GM18951 (cell line): ENCODE measurements around the gene GZMM.

Experiments
- POLR2A ChIP-seq: IDR thresholded peaks from 4 replicates; pipeline ENCODE4 v1.6.1; 2011; ENCODE audit warnings: mild to moderate bottlenecking; ENCODE audit not compliant: insufficient read length, insufficient read depth; ENCODE audit errors: extremely low read depth
- in situ Hi-C: fragments of 300-500 bp; cut with MboI; formaldehyde crosslinking; loops from one replicate; pipeline ENCODE4 v1.12.0; 2022; ENCODE audit warnings: low sequenced_read_pairs, mixed read lengths, inconsistent platforms; ENCODE audit not compliant: unreplicated experiment

Gene GZMM

GRCh38 chr19:547836-548720, 4.2 kb downstream of the GZMM start:
- TF ChIP-seq POLR2A, result no peak
- in situ Hi-C loops, result no loop called here

GRCh38 chr19:548886-549830, 5.3 kb downstream of the GZMM start:
- in situ Hi-C loops, result no loop called here
- no peak for TF ChIP-seq POLR2A

GRCh38 chr19:554817-555216, 11.0 kb downstream of the GZMM start:
- TF ChIP-seq POLR2A, result no peak
- in situ Hi-C loops, result no loop called here

GRCh38 chr19:555474-555808, 11.6 kb downstream of the GZMM start:
- TF ChIP-seq POLR2A, result no peak
- in situ Hi-C loops, result no loop called here

- in situ Hi-C loops, result no loop called here
Observed at GRCh38 chr19:556611-557382, 12.9 kb downstream of the GZMM start.

GRCh38 chr19:558770-559439, 15.1 kb downstream of the GZMM start:
- in situ Hi-C loops, result no loop called here
- no peak for TF ChIP-seq POLR2A

More at GRCh38 chr19:556611-557382, 12.9 kb downstream of the GZMM start:
- TF ChIP-seq POLR2A, result no peak

- in situ Hi-C loops, result no loop called here
- TF ChIP-seq POLR2A, result no peak
Observed at GRCh38 chr19:560121-560520, 16.3 kb downstream of the GZMM start.

GRCh38 chr19:566403-566802, 22.6 kb downstream of the GZMM start:
- TF ChIP-seq POLR2A, result no peak
- in situ Hi-C loops, result no loop called here

- in situ Hi-C loops, result no loop called here
- no peak for TF ChIP-seq POLR2A
Observed at GRCh38 chr19:566844-567243, 23.0 kb downstream of the GZMM start.

- TF ChIP-seq POLR2A, result no peak
- in situ Hi-C loops, result no loop called here
Observed at GRCh38 chr19:567296-567900, 23.5 kb downstream of the GZMM start.

- TF ChIP-seq POLR2A, result no peak
- in situ Hi-C loops, result no loop called here
Observed at GRCh38 chr19:570251-570686, 26.4 kb downstream of the GZMM start.
